HG03432 (cell line): ENCODE results near the gene EIF4A3.
"Not testable (repeated sequence)": the region's sequence is repeated elsewhere in the genome, so short reads cannot be mapped to it uniquely, and the experiment has no call there.

Experiments used
- ATAC-seq: cut with Tn5 transposase; IDR thresholded peaks from one replicate; pipeline ENCODE4 v1.9.1; 2021; ENCODE audit warnings: mild to moderate bottlenecking, moderate library complexity; ENCODE audit not compliant: unreplicated experiment

EIF4A3 gene

GRCh38 chr17:80101946-80102663 lies 44.8 kb downstream of the EIF4A3 start:
- peak; percentile 16 for ATAC-seq

GRCh38 chr17:80101011-80101945 lies 45.6 kb downstream of the EIF4A3 start, which contains the start of gene GAA:
GAA (plus strand) TSS chr17:80101581; CDS start chr17:80104587, 3,006 bp downstream.
- ATAC-seq, result peak; percentile 77

GRCh38 chr17:80100035-80100323 lies 46.9 kb downstream of the EIF4A3 start:
- no peak for ATAC-seq

GRCh38 chr17:80099291-80100034 lies 47.5 kb downstream of the EIF4A3 start:
- no peak for ATAC-seq

GRCh38 chr17:80097844-80098691 lies 48.9 kb downstream of the EIF4A3 start:
- ATAC-seq, result no peak

- no peak for ATAC-seq
Measured at GRCh38 chr17:80097127-80097621, 49.8 kb downstream of the EIF4A3 start.

- no peak for ATAC-seq
Measured at GRCh38 chr17:80096561-80097021, 50.3 kb downstream of the EIF4A3 start.

- no peak for ATAC-seq
Measured at GRCh38 chr17:80095844-80096475, 51.0 kb downstream of the EIF4A3 start.

- no peak for ATAC-seq
Measured at GRCh38 chr17:80095038-80095843, 51.7 kb downstream of the EIF4A3 start.

GRCh38 chr17:80092959-80093358 lies 54.0 kb downstream of the EIF4A3 start:
- ATAC-seq, result no peak

GRCh38 chr17:80091376-80091775 lies 55.6 kb downstream of the EIF4A3 start:
- ATAC-seq, result no peak

GRCh38 chr17:80090164-80090563 lies 56.8 kb downstream of the EIF4A3 start:
- not testable (repeated sequence) for ATAC-seq

- no peak for ATAC-seq
Measured at GRCh38 chr17:80089762-80090161, 57.2 kb downstream of the EIF4A3 start.

- ATAC-seq, result no peak
Measured at GRCh38 chr17:80087346-80088265, 59.3 kb downstream of the EIF4A3 start.

GRCh38 chr17:80086616-80087015 lies 60.3 kb downstream of the EIF4A3 start:
- no peak for ATAC-seq

GRCh38 chr17:80086081-80086480 lies 60.8 kb downstream of the EIF4A3 start:
- no peak for ATAC-seq

- ATAC-seq, result no peak
Measured at GRCh38 chr17:80084773-80085172, 62.2 kb downstream of the EIF4A3 start.
